Erythroblast (primary cell): ENCODE results near the gene CD300E.
"Not testable (repeated sequence)": the region's sequence is repeated elsewhere in the genome, so short reads cannot be mapped to it uniquely, and the experiment has no call there.

Experiments
- DNase-seq, 2 experiments: peaks; one replicate each; lab custom pipeline; 2025; lab: John Stamatoyannopoulos, UW
- GATA1 ChIP-seq: IDR thresholded peaks from 2 replicates; pipeline ENCODE4 v1.6.1; 2011; ENCODE audit warnings: low read depth, mild to moderate bottlenecking, control low read depth, low read length, moderate library complexity
- POLR2A ChIP-seq: IDR thresholded peaks from 2 replicates; pipeline ENCODE4 v1.6.1; 2011; ENCODE audit warnings: mild to moderate bottlenecking, low read length

The CD300E gene

DNA sequence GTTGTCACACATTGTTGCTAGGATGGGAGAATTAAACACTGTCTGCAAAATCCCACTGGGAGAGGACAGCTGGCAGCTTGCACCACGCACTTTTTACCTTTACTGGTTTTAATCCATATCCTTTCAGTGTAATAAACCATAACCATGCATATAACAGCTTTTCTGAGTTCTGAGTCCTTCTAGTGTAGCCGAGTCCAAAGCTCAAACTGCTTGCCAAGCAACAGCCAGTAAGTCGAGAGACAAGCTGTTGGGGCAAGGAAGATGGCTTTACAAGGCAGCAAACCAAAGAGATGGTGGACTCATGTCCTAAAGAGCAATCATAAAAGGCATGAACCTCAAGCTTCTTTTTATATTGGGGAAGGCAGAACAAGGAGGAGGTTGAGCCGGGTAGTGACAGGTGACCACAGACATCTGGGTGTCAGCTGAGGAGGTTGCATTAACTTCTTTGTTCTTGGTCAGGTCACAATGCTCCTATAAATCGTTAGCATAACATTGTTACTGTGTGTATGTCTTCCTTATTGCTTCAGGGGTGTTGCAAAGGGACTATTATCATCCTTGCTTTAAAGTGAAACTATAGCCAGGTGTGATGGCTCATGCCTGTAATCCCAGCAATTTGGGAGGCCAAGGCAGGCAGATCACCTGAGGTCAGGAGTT, 48.9 kb downstream of the CD300E start:
- no peak for DNase-seq
- no peak for TF ChIP-seq GATA1
- no peak for TF ChIP-seq POLR2A

DNA sequence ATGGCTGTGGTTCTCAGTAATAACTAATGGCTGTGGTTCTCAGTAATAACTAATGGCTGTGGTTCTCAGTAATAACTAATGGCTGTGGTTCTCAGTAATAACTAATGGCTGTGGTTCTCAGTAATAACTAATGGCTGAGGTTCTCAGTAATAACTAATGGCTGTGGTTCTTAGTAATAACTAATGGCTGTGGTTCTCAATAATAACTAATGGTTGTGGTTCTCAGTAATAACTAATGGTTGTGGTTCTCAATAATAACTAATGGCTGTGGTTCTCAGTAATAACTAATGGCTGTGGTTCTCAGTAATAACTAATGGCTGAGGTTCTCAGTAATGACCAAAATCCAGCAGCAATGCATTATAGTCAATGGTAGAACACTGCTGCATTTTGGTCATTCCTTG, 49.9 kb downstream of the CD300E start:
- DNase-seq, result not testable (repeated sequence)

DNA sequence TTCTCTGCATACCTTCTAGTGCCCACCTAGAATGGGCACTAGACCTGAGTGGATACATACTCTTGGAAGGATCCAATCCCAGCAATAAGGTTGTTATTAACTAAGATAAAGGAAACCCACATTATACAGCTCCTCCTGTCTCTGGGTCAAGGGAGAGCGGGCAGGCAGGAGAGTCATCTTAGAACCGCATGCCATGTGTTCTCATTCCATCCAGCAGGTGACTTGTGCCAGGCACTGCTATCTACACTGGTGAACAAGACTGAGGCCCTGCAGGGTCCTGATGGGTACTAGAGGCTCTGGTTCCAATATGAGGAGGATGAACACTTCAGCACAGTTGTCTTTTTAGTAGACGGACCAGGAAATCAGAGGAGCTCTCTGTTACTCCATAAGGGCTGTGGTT, 50.4 kb downstream of the CD300E start:
- TF ChIP-seq POLR2A (no peak), GATA1 (no peak)
- DNase-seq, result no peak

DNA sequence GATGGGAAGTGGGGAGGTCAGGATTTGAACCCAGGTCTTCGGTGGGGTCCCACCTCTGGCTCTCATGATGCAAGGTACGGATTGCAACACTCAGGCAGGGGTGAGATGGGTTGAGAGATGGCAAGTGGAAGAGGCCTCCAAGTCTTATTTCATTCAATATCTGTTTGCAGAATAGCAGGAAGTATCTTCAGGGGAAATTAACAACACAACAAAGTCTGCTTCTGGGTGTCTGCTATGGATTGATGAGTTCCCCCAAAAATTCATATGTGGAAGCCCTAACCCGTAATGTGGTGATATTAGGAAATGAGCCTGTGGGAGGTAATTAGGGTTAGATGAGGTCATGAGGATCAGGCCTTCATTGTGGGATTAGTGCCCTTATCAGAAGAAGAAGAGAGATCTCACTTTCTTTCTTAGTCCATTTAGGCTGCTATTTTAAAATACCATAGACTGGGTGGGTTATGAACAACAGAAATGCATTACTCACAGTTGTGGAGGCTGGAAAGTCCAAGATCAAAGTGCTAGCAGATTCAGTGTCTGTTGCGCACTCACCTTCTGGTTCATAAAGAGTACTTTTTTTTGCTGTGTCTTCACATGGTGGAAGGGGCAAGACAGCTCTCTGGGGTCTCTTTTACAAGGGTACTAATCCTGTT, 51.8 kb downstream of the CD300E start:
- TF ChIP-seq POLR2A (no peak), GATA1 (no peak)

DNA sequence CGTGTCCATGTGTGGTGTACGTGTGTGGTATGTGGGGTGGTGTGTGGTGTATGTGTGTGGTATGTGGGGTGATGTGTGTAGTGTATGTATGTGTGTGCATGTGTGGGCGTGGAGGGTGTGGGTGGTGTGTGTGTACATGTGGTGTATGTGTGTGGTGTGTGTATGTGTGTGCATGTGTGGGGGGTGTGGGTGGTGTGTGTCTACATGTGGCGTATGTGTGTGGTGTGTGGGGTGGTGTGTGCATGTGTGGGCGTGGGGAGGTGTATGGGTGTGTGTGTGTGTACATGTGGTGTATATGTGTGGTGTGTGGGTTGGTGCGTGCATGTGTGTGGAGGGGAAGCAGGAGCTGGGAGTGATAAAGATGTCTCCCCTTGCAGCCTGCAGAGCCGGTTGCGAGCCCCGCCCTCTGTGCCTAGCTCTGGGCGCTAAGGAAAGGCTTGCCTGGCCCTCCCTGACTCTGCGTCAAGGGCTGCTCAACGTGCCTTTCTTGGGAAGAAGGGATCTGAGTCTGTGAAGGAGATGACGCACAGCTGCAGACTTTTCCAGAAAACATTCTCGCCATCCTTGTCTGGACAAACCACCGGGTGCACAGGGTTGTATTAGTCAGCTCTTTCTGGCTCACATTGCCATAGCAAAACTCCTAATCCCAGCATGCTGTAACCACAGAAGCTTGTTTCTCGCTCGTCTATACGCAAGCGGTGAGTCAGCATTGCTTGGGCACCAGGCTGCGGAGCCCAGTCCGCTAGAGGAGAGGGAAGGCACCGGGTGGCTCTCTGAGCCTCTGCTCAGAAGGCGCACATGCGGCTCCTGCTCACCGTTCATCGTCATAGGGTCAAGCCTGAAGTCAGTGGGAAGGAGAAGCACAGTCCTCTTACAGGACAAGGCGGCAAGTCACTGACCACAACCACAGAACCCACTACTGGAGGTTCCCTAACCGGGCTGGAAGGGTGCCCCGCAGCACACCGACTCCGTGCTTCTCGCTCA, 54.2 kb downstream of the CD300E start:
- TF ChIP-seq GATA1, result no peak
- TF ChIP-seq POLR2A, result no peak
- peak; percentile 21 to 26 for DNase-seq

More for the DNA sequence above, 51.8 kb downstream of the CD300E start:
- no peak for DNase-seq

DNA sequence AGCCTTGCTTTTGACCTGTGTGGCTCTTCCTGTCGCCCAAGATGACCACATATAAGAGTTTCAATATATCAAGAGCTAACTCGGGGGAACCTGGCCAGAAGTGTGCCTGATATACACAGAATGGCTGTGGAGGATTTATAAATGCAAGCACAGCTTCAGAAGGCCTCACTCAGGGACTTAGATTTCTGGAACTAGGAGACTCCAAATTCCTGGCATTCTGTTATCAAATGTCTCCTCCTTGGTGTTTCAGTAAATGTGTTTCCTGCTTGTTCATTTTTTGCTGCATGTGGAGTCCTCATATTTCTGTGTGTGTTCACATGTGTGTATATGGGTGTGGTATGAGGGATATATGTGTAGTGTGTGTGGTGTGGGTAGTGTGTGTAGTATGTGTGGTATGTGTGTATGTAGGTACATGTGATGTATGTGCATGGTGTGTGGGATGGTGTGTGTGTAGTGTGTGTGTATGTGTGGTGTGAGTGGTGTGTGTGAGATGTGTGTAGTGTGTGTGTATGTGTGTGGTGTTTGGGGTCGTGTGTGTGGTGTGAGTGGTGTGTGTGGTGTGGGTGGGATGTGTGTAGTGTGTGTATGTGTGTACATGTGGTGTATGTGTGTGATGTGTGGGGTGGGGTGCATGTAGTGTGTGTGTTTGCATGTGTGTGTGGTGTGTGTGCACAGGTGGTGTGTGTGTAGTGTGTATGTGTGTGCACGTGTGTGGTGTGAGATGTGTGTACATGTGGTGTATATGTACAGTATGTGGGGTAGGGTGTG, 55.2 kb downstream of the CD300E start:
- DNase-seq, result no peak
- TF ChIP-seq POLR2A, result no peak
- TF ChIP-seq GATA1, result no peak

DNA sequence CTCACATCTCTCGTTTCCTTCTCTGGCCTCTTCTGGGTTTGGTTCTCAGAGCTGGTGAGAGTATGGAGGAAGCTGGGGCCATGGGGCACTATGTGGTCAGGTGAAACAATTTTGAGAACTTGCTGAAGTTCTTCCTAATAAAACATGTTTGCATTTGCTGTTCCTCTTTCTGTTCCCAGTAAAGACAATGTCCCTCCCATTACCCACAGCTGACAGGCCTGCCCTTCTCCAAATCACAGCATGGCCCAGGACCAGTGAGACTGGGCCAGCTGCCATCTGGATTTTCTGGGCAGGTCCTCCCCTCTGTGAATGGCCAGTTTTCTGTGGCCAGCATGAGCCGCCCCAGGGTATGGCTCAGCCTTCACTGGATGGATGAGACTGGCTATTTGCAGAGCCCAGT, 56.1 kb downstream of the CD300E start, which contains the start of gene CD300H:
Gene CD300H, minus strand, starts transcription at position 113 of the 400 bp plus-strand sequence.
- DNase-seq, result no peak
- no peak for TF ChIP-seq GATA1
- TF ChIP-seq POLR2A, result no peak

DNA sequence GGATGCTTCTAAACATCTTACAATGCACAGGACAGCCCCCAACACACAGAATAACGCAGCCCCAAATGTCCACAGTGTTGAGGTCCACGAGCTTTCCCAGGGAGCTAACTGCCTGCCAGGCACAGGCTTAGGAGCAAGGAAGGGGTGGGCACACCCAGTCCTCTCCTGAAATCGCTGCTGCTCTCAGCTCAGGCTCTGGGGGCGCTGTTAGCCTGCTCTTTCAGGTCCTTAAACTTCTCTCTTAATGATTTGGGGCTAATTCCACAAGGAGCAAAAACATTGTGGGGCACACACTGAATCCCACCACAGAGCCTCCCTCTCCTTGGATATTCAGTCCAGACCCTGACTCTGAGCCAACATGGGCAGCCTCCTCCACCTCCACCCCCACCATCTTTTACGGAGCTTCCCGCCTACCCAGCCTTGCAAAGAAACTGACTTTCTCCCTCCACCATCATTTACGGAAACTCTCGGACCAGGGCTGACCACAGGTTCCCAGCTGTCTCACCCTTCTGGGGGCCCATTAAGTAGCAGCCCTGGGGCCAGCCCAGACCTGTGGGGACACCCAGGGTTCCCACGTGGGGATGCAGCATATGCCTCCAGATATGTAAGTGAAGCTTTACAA, 57.3 kb downstream of the CD300E start:
- peak; percentile 28 to 53 for DNase-seq
- no peak for TF ChIP-seq GATA1
- TF ChIP-seq POLR2A, result no peak

DNA sequence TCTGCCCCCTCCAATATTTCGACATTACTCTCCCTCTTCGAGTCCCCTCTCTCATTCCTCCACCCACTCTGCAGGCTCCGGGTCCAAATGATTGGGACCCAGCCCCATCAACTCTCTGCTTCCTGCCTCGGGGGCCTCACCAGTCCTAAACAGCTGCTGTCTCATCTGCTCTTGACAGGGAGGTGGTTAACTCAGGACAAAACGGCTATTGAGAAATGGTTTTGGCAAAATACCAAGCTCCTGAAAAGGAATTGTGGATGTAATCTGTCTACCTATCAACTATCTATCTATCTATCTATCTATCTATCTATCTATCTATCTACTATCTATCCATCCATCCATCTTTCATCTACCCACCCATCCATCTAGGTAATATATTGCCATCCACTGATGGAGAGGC, 58.4 kb downstream of the CD300E start:
- TF ChIP-seq GATA1 (no peak), POLR2A (no peak)
- DNase-seq, result no peak

DNA sequence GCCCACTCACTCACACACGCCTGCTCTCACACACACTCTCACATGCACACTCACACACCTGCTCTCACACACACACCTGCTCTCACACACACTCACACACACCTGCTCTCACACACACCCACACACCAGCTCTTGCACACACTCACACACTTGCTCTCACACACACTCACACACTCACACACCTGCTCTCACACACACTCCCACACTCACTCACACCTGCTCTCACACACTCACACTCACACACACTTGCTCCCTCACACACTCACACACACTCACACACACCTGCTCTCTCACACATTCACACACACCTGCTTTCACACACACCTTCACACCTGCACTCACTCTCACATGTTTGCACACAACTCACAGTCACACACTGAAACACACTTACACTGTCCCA, 60.2 kb downstream of the CD300E start:
- no peak for DNase-seq
- TF ChIP-seq POLR2A, result no peak

DNA sequence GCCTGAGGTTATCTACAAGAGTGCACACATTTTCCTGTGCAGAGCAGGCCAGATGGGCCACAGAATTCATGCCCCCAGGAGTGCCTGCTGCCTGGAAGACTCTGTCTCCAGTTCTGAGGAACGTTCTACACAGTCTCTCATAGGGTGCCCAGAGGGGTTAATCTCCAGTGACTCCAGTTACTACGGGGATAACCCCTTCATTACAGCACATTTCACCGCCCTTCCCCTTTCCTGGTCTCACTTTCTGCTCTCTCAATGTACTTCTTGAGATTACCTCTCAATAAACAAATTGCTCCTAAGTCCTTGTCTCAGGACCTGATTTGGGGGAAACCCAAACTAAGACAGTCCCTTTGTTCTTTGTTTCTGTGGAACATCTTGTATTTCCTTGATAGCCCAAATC, 62.0 kb downstream of the CD300E start:
- DNase-seq, result no peak
- TF ChIP-seq POLR2A (no peak), GATA1 (no peak)
